ENCODE data around the gene LRIT3.
"Not testable (repeated sequence)": the region's sequence is repeated elsewhere in the genome, so short reads cannot be mapped to it uniquely, and the experiment has no call there.

LRIT3 gene

DNA sequence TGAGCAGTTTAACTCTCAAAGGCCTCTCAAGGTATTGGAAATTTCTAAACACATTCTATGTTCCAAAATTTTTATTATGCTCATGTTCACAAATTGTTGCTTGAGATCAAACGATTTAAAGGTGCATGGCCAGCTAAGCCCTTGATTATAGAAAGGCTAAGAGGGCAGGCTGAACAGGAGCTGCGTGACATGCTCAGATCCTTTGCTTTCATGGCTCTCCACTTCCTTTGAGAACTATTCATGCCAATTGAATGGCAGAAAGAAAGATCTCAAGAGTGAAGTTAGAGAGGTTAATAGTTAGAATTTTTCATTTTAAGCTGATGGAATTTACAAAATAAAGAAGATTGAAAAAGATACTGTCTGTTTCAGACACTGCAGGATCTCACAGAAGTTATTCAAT, 594 bp downstream of the LRIT3 start:
- DNase-seq (ENCODE audit: low spot score): no peak

DNA sequence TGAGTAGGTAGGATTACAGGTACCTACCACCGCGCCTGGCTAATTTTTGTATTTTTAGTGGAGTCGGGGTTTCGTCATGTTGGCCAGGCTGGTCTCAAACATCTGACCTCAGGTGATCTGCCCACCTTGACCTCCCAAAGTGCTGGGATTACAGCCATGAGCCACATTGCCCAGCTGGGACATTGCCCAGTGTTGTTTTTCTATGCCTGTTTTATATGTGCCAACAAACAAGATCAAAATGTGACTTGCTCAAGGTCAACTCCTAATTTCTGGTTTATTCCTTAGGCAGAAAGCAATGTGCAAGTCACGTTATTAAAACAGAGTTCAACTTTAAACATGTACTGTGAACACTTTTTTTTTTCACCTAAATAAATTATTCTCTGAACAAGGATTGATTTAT, 2.7 kb downstream of the LRIT3 start:
- no peak for DNase-seq (ENCODE audit: low spot score)

DNA sequence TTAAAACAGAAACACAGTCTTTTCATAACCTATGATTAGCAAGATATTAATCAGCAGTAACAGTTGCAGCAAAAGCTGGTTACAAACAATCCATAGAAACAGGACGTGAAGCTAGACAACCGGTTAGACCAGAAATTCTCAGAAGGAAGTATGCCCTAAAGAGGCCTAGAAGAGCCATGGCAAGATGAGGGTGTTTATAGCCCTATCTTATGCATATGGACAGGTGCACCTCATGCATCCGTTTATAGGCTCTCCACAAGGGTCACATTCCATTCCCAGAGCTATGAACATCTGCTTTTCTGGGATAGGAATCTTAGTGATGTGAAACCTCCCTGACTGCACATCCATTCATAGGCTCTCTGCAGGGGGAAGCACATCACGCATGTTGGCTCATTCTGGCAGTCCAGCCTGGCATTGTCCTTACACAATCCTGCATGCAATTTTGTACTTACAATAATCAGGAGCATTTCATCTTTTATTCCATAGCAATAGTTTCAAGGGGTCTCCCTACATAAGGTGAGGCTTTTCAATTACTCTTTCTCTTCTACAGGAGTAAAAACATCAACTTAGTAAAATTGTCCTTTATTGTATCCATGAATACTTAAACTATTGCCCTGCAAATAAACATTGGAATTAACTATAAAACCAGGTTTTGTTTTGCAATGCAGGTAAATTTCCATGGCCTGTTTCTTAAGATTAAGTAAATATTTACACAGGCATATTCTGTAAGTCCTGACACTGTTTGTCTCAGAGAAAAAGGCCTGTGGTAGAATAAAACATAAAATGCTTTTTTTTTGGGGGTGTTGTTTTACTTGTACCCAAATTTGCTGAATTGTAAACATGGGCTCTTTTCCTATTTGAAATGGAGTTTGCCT, 11.8 kb downstream of the LRIT3 start:
- not testable (repeated sequence) for DNase-seq (ENCODE audit: low spot score)

DNA sequence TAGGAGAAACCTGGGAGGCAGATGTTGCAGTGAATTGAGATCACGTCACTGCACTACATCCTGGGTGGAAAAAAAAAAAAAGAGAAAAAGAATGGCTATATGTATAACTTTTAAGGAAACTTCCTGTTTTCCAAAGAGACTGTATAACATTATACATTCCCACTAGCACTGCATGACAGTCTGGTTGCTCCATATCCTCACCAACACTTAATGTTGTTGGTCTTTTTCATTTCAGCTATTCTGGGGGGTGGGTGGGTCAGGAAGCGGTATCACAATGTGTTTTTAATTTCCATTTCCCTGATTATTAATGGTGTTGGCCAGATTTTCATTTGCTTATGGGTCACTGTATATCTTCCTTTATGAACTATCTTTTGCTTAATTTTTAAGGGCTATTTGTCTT, 13.4 kb downstream of the LRIT3 start:
- DNase-seq (ENCODE audit: low spot score): no peak

DNA sequence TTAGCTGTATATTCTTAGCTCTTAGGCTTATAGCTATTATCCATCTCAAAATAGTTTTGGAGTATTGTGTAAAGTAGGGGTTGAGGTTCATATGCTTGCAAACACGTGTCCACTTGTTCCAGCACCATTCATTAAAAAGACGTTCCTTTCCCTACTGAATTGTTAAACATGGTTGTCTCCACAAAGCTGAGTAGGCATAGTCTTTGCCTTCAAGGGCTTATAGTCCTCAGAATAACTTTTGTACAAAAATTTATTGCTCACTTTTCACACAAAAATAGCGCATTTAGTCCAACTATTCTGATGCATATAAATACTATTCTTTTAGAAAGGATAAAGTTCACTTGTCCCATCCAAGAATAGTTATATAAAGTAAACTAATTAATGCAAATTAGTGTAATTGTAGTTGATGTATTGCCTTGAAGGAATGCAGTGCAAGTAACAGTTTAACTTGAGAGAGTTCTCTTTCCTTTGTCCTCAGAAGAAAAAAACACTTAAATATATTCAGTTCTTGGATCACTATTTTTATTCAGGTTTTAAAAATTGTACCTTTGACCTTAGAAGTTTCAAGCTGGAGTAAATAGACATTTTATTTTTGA, 14.1 kb downstream of the LRIT3 start:
- no peak for DNase-seq (ENCODE audit: low spot score)

DNA sequence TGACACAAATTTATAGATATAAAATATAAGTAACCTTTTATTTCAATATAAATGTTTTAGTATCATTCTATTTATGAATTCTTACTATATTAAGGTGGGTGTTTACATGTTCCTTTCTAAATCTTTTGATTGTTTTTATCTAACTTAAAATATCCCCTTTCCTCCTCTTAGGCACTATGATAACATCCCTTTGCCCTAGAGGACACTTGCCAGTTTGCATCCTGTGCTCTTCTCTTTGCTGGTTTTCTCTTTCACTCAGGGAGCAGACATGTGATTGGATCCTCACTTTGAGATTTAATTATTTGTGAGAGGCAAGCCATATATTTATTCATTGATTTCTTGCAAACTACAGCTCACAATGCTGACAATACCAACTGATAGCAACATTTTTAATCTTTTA, 16.2 kb downstream of the LRIT3 start:
- DNase-seq (ENCODE audit: low spot score): no peak

DNA sequence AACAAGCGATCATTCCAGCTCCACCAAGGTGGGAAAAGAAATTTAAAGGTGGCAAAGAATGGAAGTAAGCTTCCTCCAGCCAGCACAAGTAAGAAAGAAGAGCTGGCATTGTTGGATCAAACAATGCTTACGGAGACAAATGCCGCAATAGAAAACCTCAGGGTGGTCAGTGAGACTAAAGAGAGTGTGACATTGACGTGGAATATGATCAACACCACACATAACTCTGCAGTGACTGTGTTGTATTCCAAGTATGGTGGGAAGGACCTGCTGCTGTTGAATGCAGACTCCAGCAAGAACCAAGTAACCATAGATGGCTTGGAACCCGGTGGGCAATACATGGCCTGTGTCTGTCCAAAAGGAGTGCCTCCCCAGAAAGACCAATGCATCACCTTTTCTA, 22.2 kb downstream of the LRIT3 start:
- DNase-seq (ENCODE audit: low spot score): no peak

DNA sequence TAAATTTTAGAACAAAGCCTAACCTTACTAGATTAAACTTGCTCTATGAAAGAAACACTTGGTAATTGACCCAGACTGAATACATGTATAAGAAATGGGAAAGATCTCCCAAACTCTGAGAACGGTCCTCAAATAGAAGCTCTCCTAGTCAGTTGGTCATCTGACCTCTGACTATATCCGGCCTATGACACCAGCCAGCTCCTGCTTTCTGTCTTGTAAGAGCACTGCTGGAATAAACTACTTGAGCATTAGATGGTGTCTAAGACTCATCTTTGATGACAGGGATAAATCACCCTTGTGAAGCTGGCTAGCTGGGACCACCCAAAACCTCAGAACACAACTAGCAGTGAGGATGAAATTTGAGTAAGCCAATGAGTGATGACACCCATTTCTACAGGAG, 24.2 kb downstream of the LRIT3 start:
- no peak for DNase-seq (ENCODE audit: low spot score)

DNA sequence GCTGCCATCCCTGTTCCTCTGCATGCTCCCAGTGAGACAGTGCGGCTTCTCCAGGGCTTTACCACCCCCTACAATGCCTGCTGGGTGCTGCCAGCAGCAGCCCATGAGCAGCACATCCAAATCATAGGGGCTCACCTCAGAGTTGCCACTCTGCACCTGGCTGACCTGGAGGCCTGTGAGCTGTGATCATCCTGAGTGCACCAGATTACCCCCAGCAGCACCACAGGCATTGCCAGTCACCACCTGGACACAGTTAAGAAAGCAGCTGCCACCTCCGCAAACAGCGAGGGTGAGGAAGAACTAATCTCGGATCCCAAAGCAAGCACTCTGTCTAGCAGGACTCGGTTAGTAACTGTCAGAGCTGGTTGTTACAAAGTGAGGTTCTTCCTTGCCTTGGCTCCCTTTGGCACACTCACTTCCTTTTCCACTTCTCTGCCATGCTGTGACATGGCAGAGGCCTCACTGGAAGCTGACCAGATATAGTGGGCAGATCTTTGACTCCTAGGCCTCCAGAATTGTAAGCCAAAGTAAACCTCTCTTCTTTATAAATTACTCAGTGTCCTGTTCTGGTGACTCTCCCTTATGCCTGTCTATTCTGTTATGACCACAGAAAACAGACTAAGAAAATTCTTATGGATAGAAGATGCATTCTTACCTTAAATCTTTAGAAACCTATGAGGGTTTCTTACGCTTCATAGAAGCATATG, 25.2 kb downstream of the LRIT3 start:
- no peak for DNase-seq (ENCODE audit: low spot score)

DNA sequence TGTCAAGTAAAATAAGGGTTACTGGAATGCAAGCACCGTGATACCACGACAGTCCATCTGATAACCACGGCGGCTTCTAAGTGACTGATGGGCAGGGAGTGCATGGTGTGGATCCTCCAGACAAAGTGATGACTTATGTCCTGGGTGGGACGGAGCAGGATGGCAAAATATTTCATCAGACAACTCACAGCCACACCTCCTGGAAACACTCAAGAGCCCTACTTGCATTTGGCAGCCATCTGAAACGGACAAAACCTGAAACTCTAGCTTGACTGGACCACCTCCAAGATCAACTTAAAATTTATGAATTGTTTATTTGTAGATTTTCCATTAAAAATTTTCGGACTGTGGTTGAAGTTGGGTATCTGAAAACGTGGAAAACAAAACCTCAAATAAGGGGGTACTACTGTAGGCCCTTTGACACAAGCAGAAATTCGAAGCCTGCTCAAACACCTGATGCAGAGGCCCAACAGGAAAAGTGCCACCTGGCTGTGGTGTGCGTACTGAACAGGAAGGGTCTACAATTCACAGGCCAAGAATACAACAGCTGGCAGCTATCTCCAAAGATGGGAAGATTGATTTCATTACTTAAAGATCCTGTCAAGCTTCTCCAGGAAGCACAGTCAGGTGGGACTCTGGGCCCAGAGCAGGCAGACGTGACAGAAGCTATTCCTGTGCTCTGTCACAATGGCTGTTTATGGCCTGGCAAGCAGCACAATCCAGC, 26.0 kb downstream of the LRIT3 start:
- no peak for DNase-seq (ENCODE audit: low spot score)

DNA sequence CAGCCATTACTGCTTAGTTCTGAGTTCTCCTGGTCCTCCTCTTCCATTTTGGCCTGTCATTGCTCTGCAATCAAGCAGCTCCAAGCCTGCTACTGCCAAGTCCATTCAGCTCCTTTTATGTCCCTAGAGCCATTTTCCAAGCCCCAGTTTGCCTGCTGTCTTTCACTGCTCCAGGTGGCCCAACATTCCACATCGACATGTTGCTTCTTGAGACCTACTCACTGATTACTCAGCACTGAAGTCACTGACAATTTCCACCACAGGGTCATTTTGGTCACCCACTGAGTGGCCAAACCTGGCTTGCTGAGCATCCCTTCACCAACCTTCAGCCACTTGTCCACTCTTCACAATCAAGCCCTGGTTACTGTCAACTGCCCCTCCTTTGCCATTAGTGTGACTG, 27.2 kb downstream of the LRIT3 start:
- no peak for DNase-seq (ENCODE audit: low spot score)

DNA sequence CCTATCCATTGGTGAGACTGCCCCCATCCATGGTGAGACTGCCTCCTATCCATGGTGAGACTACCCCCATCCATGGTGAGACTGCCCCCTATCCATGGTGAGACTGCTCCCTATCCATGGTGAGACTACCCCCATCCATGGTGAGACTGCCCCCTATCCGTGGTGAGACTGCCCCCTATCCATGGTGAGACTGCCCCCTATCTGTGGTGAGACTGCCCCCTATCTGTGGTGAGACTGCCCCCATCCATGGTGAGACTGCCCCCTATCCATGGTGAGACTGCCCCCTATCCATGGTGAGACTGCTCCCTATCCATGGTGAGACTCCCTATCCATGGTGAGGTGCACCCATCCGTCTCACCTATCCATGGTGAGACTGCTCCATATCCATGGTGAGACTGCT, 27.6 kb downstream of the LRIT3 start:
- not testable (repeated sequence) for DNase-seq (ENCODE audit: low spot score)

DNA sequence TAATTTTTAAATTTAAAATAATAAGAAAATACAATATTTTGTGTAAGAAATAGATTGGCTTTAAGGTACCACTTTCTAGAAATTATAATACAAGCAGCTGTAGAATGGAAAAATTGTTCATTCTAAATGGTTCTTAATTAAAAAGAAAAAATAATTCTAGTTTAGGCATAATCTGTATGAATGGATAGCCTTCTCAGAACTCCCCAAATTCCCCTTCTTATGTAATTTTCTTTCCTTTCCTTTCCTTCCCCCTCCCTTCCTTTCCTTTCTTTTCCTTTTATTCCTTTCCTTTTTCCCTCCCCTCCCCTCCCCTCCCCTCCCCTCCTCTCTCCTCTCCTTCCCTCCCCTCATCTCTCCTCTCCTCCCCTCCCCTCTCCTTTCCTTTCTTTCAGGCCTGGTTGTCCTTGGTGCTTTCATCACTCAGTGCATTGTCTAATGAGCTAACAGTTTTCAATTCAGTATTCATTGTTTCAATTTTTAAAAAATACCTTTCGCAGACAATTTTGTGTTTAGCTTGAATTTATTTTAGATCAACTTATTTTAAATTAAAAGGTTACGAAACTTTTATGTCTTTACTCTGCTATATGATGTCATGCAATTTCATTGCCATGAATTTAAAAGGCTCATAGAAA, 28.8 kb downstream of the LRIT3 start:
- no peak for DNase-seq (ENCODE audit: low spot score)

DNA sequence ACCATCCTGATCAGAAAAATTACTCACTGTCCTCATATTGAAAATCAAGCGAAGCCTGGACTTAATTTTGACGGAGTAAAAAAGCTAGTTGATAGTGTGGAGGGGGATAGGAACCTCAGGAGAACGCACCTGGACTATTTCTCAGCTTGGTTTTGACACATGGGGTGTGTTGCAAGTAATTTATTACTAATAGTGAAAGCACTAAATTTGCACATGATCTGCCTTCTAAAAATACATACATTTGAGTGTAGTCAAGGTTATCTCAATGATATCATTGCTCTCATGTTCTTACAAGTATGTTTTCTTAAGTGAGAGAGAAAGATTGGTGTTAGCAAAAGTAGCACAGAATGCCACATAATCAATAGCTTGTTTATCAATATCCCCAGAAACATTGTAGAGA, 29.5 kb downstream of the LRIT3 start:
- no peak for DNase-seq (ENCODE audit: low spot score)

DNA sequence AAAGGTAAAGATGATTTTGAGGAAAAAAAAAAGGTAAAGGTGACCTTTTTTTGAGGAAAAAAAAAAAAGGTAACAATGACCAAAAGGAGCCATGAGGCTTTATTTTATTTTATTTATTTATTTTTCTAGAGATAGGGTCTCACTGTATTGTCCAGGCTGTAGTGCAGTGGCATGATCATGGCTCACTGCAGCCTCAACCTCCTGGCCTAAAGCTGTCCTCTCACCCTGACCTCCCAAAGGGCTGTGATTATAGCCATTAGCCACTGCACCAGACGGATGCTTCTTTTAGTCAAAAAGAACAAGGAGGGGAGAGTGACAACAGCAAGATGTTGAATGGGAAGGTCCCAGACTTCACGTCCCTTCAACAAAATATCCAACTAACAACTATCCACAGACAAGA, 30.4 kb downstream of the LRIT3 start:
- DNase-seq (ENCODE audit: low spot score): no peak

DNA sequence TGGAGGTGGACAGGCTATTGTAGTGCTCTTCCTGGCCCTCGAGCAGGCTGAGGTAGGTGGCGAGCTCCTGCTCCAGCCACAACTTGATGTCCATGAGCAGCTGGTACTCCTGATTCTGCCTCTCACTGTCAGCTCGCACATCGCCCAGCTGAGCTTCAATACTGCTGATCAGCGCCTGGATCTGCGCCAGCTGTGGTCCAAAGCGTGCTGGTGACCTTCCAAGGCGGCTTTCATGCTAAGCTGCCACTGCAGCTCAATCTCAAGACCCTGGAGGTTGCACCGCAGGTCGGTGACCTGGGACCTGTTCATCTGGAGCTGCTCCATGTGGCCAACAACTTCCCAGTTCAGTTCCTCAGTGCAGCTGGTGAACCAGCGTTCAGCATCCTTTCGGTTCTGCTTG, 31.2 kb downstream of the LRIT3 start:
- no peak for DNase-seq (ENCODE audit: low spot score)

DNA sequence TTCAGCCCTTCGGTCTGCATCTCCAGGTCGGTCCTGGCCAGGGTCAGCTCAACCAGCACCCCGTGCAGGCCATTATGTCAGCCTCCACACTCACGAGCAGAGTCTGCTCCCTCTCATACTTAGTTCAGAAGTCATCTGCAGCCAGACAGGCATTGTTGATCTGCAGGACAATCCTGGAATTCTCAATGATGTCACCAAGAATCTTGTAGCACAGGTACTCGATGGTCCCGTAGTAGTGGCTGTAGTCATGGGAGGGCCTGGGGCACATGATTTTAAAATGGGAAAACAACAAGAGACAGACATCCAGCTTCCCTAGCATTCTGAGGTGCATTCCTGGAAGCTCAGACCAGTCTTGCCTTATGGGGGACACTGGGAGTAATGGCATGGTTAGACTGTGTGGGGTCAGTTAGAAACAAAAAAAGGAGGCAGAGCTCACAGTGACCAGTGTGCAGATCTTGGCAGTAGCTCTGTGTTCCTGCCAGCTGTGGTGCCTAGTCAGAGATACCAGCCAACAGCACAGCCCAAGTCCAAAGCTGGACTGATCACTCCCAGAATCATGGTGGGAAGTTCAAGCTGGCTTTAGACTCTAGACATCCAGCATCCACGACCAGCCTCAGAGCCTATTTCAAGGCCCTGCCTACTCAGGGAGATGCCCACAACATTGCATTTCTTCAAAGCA, 31.9 kb downstream of the LRIT3 start:
- no peak for DNase-seq (ENCODE audit: low spot score)

DNA sequence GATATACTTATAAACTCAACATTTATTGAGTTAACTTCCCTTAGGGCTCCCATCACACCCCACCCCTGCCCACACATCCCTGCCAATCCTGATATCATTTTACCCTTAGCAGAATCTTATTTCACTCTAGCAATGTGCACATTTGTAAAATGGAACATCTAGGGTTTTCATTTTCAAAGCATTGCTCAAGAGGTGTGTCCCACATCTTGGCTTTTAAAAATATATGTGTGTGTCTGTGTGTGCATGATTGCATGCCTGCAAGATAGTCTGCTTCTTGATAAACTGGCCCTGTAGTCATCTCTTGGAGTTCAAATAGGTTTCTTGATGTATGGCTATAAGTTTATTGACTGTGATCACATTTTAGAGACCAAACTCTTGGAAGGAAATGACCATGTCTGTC, 38.4 kb downstream of the LRIT3 start:
- DNase-seq (ENCODE audit: low spot score): no peak

DNA sequence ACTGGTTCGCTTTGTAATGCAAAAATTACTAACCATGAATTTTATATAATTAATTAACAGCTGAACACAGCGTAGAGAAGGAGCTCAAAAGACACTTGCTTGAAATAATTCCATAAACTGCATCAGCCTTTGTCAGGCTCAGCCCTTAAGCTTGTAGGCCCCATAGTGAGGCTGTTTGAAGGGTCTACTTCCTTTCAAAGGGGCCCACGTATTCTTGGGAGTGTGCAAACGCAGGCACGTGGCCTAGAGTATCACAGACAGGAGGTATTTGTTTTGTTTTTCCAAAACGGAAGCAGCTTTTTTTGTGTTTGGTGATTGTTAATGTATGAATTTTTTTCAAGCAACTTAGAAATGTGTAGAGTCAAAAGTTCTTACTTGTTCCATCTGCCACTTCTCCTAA, 39.2 kb downstream of the LRIT3 start:
- DNase-seq (ENCODE audit: low spot score): no peak

DNA sequence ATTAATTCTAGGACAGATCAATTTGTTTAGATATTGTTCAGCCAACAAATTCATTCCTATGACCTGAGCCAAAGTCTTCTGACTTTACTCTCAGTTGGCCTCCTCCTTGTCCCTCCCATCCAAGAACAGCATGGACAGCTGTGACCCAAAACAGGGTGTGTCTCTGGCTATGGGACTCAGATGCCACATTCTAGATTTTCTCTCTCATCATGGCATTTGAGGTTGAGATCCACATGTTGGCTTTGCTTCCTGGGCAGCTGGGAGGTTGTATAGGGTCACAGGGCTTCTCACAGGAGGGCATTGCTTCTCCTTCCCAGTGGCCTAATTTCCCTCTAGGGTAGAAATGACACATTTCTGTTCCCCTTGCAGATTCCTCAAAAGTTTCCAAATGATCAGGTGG, 42.2 kb downstream of the LRIT3 start:
- DNase-seq (ENCODE audit: low spot score): no peak

DNA sequence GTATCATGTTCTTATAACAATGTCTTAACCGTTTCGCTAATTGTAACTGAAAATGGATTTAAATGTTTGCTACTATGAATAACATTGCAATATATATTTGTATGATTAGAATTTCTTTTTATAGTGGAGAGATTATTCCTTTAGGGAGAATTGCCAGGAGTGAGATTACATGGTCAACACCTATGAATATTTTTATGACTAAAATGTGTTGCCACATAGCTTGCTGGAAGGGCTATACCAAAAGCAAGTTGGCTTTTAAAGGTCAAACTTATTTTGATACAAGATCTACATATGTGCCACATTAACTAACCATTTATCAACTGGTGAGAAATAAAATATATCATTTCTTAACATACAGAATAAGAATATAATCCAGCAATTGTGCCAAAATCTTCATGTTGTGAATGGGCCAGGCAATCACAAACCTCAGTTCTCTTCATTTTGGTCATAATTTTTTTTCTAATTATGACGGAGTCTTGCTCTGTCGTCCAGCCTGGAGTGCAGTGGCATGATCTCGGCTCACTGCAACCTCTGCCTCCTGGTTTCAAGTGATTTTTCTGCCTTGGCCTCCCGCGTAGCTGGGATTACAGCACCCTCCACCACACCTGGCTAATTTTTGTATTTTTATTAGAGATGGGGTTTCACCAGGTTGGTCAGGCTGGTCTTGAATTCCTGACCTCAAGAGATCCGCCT, 54.8 kb downstream of the LRIT3 start:
- no peak for DNase-seq (ENCODE audit: low spot score)

Measured in pons (tissue), 1 donor.